HepG2 (cell line): ENCODE measurements around the gene LTA4H. TPM values are rescaled to one million over a fixed set of nuclear protein-coding genes. Genes with fewer than 3 reads are reported as not detected.

Source experiments
- ATAC-seq: fragments of 200-7000 bp; cut with Tn5 transposase; 3 replicates; pipeline ENCODE4 v1.9.1; 2020; ENCODE audit warnings: mild to moderate bottlenecking, moderate library complexity
- BruUV-seq: library from RNA; stranded (reverse); fragments of 400-500 nt; replicated peaks from 2 replicates; lab custom pipeline; 2021; lab: Mats Ljungman, UMichigan
- CTCF ChIA-PET: fragments of 300-600 bp; formaldehyde crosslinking; extraction: SDS; loops from one replicate; lab custom pipeline; 2021; ENCODE audit warnings: low total read pairs, inconsistent platforms, low intra/inter-chr PET ratio; lab: Yijun Ruan, JAX
- POLR2A ChIA-PET: fragments of 350-600 bp; sonication (Branson Sonifier 250); formaldehyde crosslinking; loops from one replicate; lab custom pipeline; 2020; ENCODE audit warnings: antibody characterized with exemption, inconsistent platforms; lab: Yijun Ruan, JAX
- DNase-seq: peaks from one replicate; pipeline ENCODE4 v3.0.0-alpha.2; 2015; ENCODE audit warnings: low spot score
- FAIRE-seq: peaks from 3 replicates; lab custom pipeline; 2011; peaks lifted over from hg19 to GRCh38; lab: Jason Lieb, UNC
- H2AFZ ChIP-seq: one replicate; pipeline ENCODE4 v1.6.1; 2011; ENCODE audit warnings: low read length, inconsistent platforms
- H3K27ac ChIP-seq: fragments of 300-600 bp; 3 replicates; pipeline ENCODE4 v1.8.0; 2011; ENCODE audit warnings: mixed run types, mild to moderate bottlenecking, mixed read lengths, low read length, inconsistent platforms; ENCODE audit not compliant: insufficient read depth; ENCODE audit errors: extremely low read length
- H3K27me3 ChIP-seq, 2 experiments: fragments of 200-600 bp in 1 of 2; 2 replicates in 1 of 2; 3 replicates in 1 of 2; pipeline versions ENCODE4 v1.6.0 to v1.8.0; 2011; ENCODE audit warnings: low read length in 2 of 2, mild to moderate bottlenecking in 2 of 2, moderate library complexity in 2 of 2, inconsistent platforms in 1 of 2; ENCODE audit not compliant: insufficient read depth in 2 of 2, control insufficient read depth in 1 of 2
- H3K36me3 ChIP-seq, 2 experiments: fragments of 200-600 bp in 1 of 2; replicated peaks in 1 of 2; 2 replicates in 1 of 2; 3 replicates in 1 of 2; pipeline versions ENCODE4 v1.5.1 to v1.8.0; 2011; ENCODE audit warnings: low read length in 2 of 2, inconsistent platforms in 1 of 2; ENCODE audit not compliant: insufficient read depth in 2 of 2, control insufficient read depth in 1 of 2
- H3K4me1 ChIP-seq: 2 replicates; pipeline ENCODE4 v1.5.1; 2012; ENCODE audit warnings: low read length, inconsistent platforms; ENCODE audit not compliant: insufficient read depth
- H3K4me2 ChIP-seq: 2 replicates; pipeline ENCODE4 v1.6.0; 2011; ENCODE audit warnings: low read depth, low read length, inconsistent platforms
- H3K4me3 ChIP-seq, 3 experiments: fragments of 200-600 bp in 1 of 3; sonication (generic), shearing (Covaris generic) in 1 of 3; replicated peaks in 1 of 3; 2 replicates each; pipeline ENCODE4 v1.5.1; 2011 to 2016; ENCODE audit warnings: low read length in 3 of 3, inconsistent platforms in 2 of 3, low read depth in 2 of 3, mild to moderate bottlenecking in 2 of 3, control low read depth in 1 of 3, mixed read lengths in 1 of 3; ENCODE audit not compliant: insufficient read depth in 1 of 3
- H3K79me2 ChIP-seq: one replicate; pipeline ENCODE4 v1.6.1; 2011; ENCODE audit warnings: low read length, inconsistent platforms; ENCODE audit not compliant: insufficient read depth
- H3K9ac ChIP-seq: 2 replicates; pipeline ENCODE4 v1.6.0; 2011; ENCODE audit warnings: mild to moderate bottlenecking, low read depth, low read length, inconsistent platforms; ENCODE audit not compliant: insufficient read depth
- H3K9me3 ChIP-seq: 2 replicates; pipeline ENCODE4 v1.5.1; 2012; ENCODE audit warnings: mild to moderate bottlenecking, low read length
- H4K20me1 ChIP-seq: 2 replicates; pipeline ENCODE4 v1.6.0; 2011; ENCODE audit warnings: inconsistent platforms, mild to moderate bottlenecking, low read length, moderate library complexity; ENCODE audit not compliant: insufficient read depth
- IKZF1 ChIP-seq: fragments of 450-650 bp; IDR thresholded peaks from 2 replicates; pipeline ENCODE4 v1.7.1; 2016
- KLF15 ChIP-seq: sonication (generic); formaldehyde crosslinking; IDR thresholded peaks from 2 replicates; pipeline ENCODE4 v1.8.1; 2023; ENCODE audit warnings: borderline replicate concordance, mild to moderate bottlenecking, inconsistent platforms, missing genetic modification reagents, mixed read lengths
- MEIS2 ChIP-seq: sonication (generic); formaldehyde crosslinking; IDR thresholded peaks from 2 replicates; pipeline ENCODE4 v1.9.0; 2021; ENCODE audit warnings: mild to moderate bottlenecking, missing genetic modification reagents
- MTF1 ChIP-seq: sonication (generic); formaldehyde crosslinking; IDR thresholded peaks from 2 replicates; pipeline ENCODE4 v1.5.0; 2020; ENCODE audit warnings: missing genetic modification reagents
- SRSF1 ChIP-seq: fragments of 200-400 bp; formaldehyde crosslinking; optimal IDR thresholded peaks from 2 replicates; pipeline ENCODE3; 2017; ENCODE audit warnings: mild to moderate bottlenecking, low read depth, low read length, moderate library complexity
- ZNF383 ChIP-seq: sonication (generic); formaldehyde crosslinking; IDR thresholded peaks from 2 replicates; pipeline ENCODE4 v1.4.0; 2020; ENCODE audit warnings: missing genetic modification reagents, mild to moderate bottlenecking, borderline replicate concordance
- ZSCAN20 ChIP-seq: sonication (generic); formaldehyde crosslinking; IDR thresholded peaks from 2 replicates; pipeline ENCODE4 v1.4.0; 2020; ENCODE audit warnings: missing genetic modification reagents, mild to moderate bottlenecking, borderline replicate concordance
- WGBS: methylation state at CpG from one replicate; pipeline ENCODE4 v1.1.6; 2017; ENCODE audit warnings: low lambda C conversion rate; 5-methylcytosine and 5-hydroxymethylcytosine counted together
- in situ Hi-C: cut with HindIII; loops from 2 replicates; pipeline ENCODE4 v1.10.0; 2017; ENCODE audit warnings: low pct_unique_long_range_greater_than_20kb; ENCODE audit not compliant: extremely low pct_ligation_motif_present
- intact Hi-C: fragments of 100-400 bp; cut with micrococcal nuclease; formaldehyde crosslinking; loops from one replicate; pipeline ENCODE4 v1.10.0; 2022; ENCODE audit not compliant: unreplicated experiment
- polyA plus RNA-seq, 8 experiments: library from polyadenylated mRNA; depleted of rRNA in 3 of 8; stranded (reverse) in 7 of 8; unstranded in 1 of 8; fragments of >200 nt; fragmentation: Illumina TruSeq in 4 of 8; extraction: Trizol in 4 of 8; gene quantifications; 2 replicates each; pipeline versions ENCODE4 v1.2.1 to v1.2.3, GENCODE V29; 2011 to 2016; ENCODE audit warnings: low read depth in 4 of 8, missing spikeins in 1 of 8, mixed read lengths in 1 of 8; ENCODE audit not compliant: insufficient read depth in 1 of 8
- total RNA-seq, 5 experiments: library from RNA; depleted of rRNA; stranded (reverse); fragments of >200 nt; fragmentation: Illumina TruSeq; extraction: Trizol; gene quantifications; 2 replicates each; pipeline ENCODE4 v1.2.3, GENCODE V29; 2016; ENCODE audit warnings: low read depth in 1 of 5
- TF ChIP-seq, protein P1 (sequence below): sonication (generic); formaldehyde crosslinking; IDR thresholded peaks from 2 replicates; pipeline ENCODE4 v1.5.1; 2020; ENCODE audit warnings: mild to moderate bottlenecking, missing genetic modification reagents, borderline replicate concordance
- TF ChIP-seq, protein P2 (sequence below): fragments of 450-650 bp; IDR thresholded peaks from 2 replicates; pipeline ENCODE4 v1.6.1; 2016

Gene LTA4H
- total and polyA plus RNA-seq, 2 of the 13 experiments (the other 11 are each of a cell fraction or from before 2014, with no cell fraction given): 87.5 to 90.4 TPM

DNA sequence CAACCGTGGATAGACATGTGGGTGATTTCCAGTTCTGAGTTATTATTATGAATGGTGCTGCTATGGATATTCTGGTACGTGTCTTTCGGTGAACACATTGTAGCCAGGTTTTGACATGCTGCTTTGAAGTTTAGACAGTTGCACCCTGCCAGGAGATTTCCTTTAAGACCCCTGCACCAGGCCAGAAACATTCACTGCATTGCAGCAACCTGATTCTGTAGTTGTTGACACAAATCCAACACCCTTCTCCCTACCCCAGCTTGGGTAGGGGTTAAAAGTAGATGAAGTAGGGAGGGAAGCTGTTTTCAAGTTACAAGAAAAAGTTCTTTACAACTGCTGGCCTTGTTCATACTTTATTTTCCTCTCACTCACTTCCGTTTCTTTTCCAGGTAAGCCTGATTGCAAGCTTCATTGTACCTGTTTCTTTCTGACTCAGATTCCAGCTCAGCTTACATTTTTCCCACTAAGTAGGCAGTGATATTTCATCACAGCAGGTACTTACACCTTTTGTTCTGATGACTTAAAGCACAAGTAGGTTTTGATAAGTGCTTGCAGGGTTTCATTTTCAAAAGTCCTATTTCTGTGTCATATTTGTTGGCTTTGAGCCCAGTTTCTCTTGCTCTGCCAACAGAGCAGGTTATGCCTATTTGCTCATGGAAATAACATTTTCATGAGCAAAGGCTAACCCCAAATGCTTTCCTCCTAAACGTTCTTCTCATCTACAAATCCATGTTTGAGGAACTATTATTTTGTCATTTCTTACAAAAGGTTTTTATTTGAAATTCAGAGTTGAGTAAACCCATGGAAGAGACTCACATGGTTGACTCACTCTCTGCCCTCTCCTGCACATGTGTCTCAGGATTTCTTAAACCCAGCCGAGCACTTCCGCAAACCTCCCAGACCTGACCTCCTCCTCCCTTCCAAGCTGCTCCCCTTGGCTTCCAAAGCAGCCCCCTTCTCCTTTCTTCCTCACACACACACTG, 12.1 kb upstream of the LTA4H start:
- Histone ChIP-seq H3K27ac (no peak overlapping the region), H3K4me3 (no peak overlapping the region), H3K4me1 (peaks cover 45% of the 10 kb centered on the region), H3K9ac (no peak overlapping the region), H2AFZ (no peak overlapping the region), H4K20me1 (no peaks in the 10 kb centered on the region), H3K27me3 (peaks cover 0 to 15% of the 10 kb centered on the region in 2 experiments; a peak in 2 of 5 replicates), H3K4me2 (peak overlapping the region; percentile 25; the same call in 1 of the 2 replicates), H3K79me2 (no peaks in the 10 kb centered on the region), H3K36me3 (no peaks in the 10 kb centered on the region), H3K9me3 (no peaks in the 10 kb centered on the region)
- ATAC-seq: no peak; the same call in 2 of the 3 replicates
- 39% methylated on average over 7 of the region's 7 CpGs for WGBS
- DNase-seq: peak; percentile 27
- intact Hi-C loops: no loop called here
- POLR2A ChIA-PET: no interaction called here
- TF ChIP-seq, protein P1, sequence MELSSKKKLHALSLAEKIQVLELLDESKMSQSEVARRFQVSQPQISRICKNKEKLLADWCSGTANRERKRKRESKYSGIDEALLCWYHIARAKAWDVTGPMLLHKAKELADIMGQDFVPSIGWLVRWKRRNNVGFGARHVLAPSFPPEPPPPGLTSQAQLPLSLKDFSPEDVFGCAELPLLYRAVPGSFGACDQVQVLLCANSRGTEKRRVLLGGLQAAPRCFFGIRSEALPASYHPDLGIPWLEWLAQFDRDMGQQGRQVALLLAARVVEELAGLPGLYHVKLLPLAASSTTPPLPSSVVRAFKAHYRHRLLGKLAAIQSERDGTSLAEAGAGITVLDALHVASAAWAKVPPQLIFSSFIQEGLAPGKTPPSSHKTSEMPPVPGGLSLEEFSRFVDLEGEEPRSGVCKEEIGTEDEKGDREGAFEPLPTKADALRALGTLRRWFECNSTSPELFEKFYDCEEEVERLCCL: no peak
- TF ChIP-seq MTF1 (CRISPR knock-in tag) (no peak), KLF15 (CRISPR knock-in tag) (no peak), IKZF1 (no peak), ZNF383 (no peak), ZSCAN20 (CRISPR knock-in tag) (no peak), MEIS2 (no peak), SRSF1 (no peak)
- TF ChIP-seq, protein P2, sequence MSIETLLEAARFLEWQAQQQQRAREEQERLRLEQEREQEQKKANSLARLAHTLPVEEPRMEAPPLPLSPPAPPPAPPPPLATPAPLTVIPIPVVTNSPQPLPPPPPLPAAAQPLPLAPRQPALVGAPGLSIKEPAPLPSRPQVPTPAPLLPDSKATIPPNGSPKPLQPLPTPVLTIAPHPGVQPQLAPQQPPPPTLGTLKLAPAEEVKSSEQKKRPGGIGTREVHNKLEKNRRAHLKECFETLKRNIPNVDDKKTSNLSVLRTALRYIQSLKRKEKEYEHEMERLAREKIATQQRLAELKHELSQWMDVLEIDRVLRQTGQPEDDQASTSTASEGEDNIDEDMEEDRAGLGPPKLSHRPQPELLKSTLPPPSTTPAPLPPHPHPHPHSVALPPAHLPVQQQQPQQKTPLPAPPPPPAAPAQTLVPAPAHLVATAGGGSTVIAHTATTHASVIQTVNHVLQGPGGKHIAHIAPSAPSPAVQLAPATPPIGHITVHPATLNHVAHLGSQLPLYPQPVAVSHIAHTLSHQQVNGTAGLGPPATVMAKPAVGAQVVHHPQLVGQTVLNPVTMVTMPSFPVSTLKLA: peak; percentile 30; the same call in 1 of the 2 replicates
- no TSS peak for BruUV-seq
- in situ Hi-C loops: no loop called here
- CTCF ChIA-PET: no interaction called here
- no peak for FAIRE-seq
